Measurements from ENCODE around the gene MT3. TPM values are rescaled to one million over a fixed set of nuclear protein-coding genes. Genes with fewer than 3 reads are reported as not detected.

The MT3 gene
- total RNA-seq, 4 donors from 2014 or later: not detected

DNA sequence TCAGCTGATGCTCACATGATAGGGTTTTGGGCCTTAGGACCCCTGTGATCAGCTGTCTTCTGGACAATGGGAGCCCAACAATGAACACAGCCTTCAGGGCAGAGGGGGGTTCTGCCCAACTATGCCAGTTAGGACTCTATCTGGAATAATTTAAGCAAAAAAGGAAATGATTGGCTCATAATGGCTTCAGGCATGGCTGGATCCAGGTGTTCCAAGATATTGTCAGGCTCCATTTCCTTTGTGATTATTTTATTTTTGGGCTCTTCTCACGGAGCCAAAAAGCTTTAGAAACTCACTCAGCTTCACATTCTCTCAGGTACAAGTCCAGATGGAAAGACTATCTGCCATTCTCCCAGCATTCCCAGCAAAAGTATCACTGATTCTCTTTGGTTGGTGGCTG is 16.1 kb downstream of the MT3 start:
- in situ Hi-C loops (cut with MboI; ENCODE audit: low sequenced_read_pairs in 4 of 4) (loop anchor here in 2 of 4 donors (5.0 to 10.0 kb wide), 2 partner anchors 77 to 91 kb away; partner anchors contain the start of gene MT1X (in 2 of the 2)), intact Hi-C loops (cut with DNase I; ENCODE audit: low total_unique reads) (loop anchor here (5.0 kb wide), 1 partner anchor 457 kb away; no protein-coding TSS in a partner anchor)
- no peak overlapping the region for H3K4me3 ChIP-seq
- H3K36me3 ChIP-seq: no peaks in the 10 kb centered on the region
- ATAC-seq: no peak
- no peaks in the 10 kb centered on the region for H3K27me3 ChIP-seq
- no peaks in the 10 kb centered on the region for H3K9me3 ChIP-seq
- peaks cover 50 to 64% of the 10 kb centered on the region in 2 donors for H3K4me1 ChIP-seq
- TF ChIP-seq POLR2A (IDR thresholded peaks at IDR 0.05): no peak
- TF ChIP-seq, protein P1, sequence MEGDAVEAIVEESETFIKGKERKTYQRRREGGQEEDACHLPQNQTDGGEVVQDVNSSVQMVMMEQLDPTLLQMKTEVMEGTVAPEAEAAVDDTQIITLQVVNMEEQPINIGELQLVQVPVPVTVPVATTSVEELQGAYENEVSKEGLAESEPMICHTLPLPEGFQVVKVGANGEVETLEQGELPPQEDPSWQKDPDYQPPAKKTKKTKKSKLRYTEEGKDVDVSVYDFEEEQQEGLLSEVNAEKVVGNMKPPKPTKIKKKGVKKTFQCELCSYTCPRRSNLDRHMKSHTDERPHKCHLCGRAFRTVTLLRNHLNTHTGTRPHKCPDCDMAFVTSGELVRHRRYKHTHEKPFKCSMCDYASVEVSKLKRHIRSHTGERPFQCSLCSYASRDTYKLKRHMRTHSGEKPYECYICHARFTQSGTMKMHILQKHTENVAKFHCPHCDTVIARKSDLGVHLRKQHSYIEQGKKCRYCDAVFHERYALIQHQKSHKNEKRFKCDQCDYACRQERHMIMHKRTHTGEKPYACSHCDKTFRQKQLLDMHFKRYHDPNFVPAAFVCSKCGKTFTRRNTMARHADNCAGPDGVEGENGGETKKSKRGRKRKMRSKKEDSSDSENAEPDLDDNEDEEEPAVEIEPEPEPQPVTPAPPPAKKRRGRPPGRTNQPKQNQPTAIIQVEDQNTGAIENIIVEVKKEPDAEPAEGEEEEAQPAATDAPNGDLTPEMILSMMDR (IDR thresholded peaks at IDR 0.05 in 4 of 5, conservative IDR thresholded peaks at IDR 0.05 in 1 of 5): no peak
- H3K27ac ChIP-seq: peak overlapping the region; percentile 95 to 99 (median 98)
- no peak for DNase-seq

DNA sequence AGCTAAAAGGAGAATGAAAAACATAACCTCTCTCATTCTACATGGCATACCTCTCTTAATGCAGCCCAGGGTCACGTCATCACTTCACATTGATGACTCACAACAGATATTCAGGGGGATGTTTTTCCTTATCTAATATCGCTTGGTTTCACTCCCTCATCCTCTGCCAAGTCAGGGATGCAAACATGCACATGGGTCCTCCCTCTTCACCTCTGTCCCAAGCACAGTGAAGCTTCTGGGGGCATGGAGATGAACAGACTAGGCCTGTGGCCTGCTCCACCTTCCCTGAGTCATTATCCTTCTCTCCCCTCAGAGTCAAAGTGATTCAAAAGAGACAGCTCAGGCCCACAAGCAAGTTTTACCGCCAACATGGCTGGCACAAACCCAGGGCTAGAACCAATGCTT is 16.7 kb downstream of the MT3 start:
- no peaks in the 10 kb centered on the region for H3K36me3 ChIP-seq
- ATAC-seq: peak; percentile 9
- no peak overlapping the region for H3K4me3 ChIP-seq
- TF ChIP-seq, protein P1 (IDR thresholded peaks at IDR 0.05 in 4 of 5, conservative IDR thresholded peaks at IDR 0.05 in 1 of 5): no peak
- TF ChIP-seq POLR2A (IDR thresholded peaks at IDR 0.05): no peak
- H3K9me3 ChIP-seq: no peaks in the 10 kb centered on the region
- peak overlapping the region; percentile 95 to 99 (median 98) for H3K27ac ChIP-seq
- H3K4me1 ChIP-seq: peaks cover 56 to 69% of the 10 kb centered on the region in 2 donors
- in situ Hi-C loops (cut with MboI; ENCODE audit: low sequenced_read_pairs in 4 of 4): loop anchor here in 2 of 4 donors (5.0 to 10.0 kb wide), 2 partner anchors 76 to 91 kb away; partner anchors contain the start of gene MT1X (in 2 of the 2)
- intact Hi-C loops (cut with DNase I; ENCODE audit: low total_unique reads): loop anchor here (1.0 to 5.0 kb wide), 5 partner anchors 37 to 456 kb away; no protein-coding TSS in a partner anchor
- H3K27me3 ChIP-seq: no peaks in the 10 kb centered on the region
- no peak for DNase-seq

DNA sequence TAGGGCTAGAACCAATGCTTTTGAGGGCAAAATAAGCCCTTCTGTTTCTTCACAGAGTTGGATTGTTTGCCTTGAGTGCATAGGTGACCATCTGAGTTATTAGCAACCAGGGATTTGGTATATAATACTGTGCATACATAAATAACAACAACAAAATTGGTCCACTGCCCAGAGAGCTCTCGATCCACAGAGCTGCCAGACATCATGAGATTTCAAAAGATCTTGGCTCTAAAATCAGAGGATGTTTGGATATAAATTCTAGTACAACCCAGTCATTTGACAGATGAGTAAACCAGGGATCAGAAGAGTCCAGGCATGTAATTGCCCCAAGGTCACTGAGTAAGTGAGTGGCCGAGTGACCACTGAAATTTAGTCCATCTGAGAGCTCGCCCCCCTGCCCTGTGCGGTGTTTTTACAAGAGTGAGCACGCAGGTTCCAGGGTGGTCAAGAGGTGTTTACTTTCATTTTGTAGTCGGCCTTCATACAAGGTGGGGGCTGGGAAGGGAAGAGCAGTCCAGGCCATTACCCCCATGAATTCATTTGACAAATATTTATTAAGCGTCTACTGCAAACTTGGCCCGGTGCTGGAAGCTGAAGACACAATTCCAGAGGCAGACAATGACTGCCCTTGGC is 17.3 kb downstream of the MT3 start:
- in situ Hi-C loops (cut with MboI; ENCODE audit: low sequenced_read_pairs in 4 of 4) (loop anchor here in 2 of 4 donors (5.0 to 10.0 kb wide), 2 partner anchors 76 to 92 kb away; partner anchors contain the start of gene MT1X (in 2 of the 2)), intact Hi-C loops (cut with DNase I; ENCODE audit: low total_unique reads) (loop anchor here (1.0 to 5.0 kb wide), 5 partner anchors 36 to 456 kb away; no protein-coding TSS in a partner anchor)
- TF ChIP-seq POLR2A (IDR thresholded peaks at IDR 0.05): peak in 1 of 2 donors; percentile 46
- TF ChIP-seq, protein P1 (IDR thresholded peaks at IDR 0.05 in 4 of 5, conservative IDR thresholded peaks at IDR 0.05 in 1 of 5): no peak
- DNase-seq (peak; percentile 69 to 85), ATAC-seq (peak; percentile 46 to 59)
- Histone ChIP-seq H3K36me3 (no peaks in the 10 kb centered on the region), H3K27ac (peak overlapping the region; percentile 95 to 99 (median 98)), H3K4me1 (peaks cover 61 to 74% of the 10 kb centered on the region in 2 donors), H3K27me3 (no peaks in the 10 kb centered on the region), H3K4me3 (peak overlapping the region; percentile 15 to 75 (median 32)), H3K9me3 (no peaks in the 10 kb centered on the region)

DNA sequence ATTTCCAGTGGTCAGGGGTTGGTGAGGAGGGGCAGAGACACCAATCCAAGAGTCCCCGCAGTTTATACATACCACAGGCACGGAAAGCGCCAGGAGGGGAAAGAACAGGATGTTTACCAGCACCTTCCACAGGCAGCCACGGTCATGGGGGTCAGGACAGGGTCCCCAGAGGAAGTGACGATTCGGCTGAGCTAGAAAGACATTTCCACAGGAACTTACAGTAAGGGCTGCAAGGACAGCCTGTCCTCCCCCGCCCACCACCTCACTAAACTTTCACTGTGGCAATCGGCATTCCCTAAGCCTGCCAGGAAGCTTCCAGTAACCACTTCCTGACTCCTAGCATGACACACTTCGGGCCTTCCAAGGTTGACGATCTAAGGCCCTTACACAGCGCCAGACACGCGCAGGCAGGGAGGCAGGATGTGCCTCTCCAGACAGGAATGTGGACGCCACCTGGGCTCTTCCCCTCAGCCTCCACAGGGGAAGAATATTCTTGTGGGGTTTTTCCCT is 17.8 kb downstream of the MT3 start:
- H3K9me3 ChIP-seq: no peaks in the 10 kb centered on the region
- DNase-seq (peak; percentile 92 to 96), ATAC-seq (peak; percentile 33 to 40)
- TF ChIP-seq, protein P1 (IDR thresholded peaks at IDR 0.05 in 4 of 5, conservative IDR thresholded peaks at IDR 0.05 in 1 of 5): no peak
- TF ChIP-seq POLR2A (IDR thresholded peaks at IDR 0.05): peak in 1 of 2 donors; percentile 72
- intact Hi-C loops (cut with DNase I; ENCODE audit: low total_unique reads) (loop anchor here (2.0 to 5.0 kb wide), 4 partner anchors 36 to 455 kb away; no protein-coding TSS in a partner anchor), in situ Hi-C loops (cut with MboI; ENCODE audit: low sequenced_read_pairs in 4 of 4) (loop anchor here in 2 of 4 donors (5.0 to 10.0 kb wide), 2 partner anchors 75 to 92 kb away; partner anchors contain the start of gene MT1X (in 2 of the 2))
- peak overlapping the region; percentile 60 to 75 (median 70) for H3K4me3 ChIP-seq
- H3K27me3 ChIP-seq: no peaks in the 10 kb centered on the region
- H3K36me3 ChIP-seq: no peaks in the 10 kb centered on the region
- H3K27ac ChIP-seq: peak overlapping the region; percentile 95 to 99 (median 98)
- H3K4me1 ChIP-seq: peaks cover 67 to 80% of the 10 kb centered on the region in 2 donors

All from gastrocnemius medialis (tissue), 4 donors.